Measurements from ENCODE around the gene BNIP5. TPM values are rescaled to one million over a fixed set of nuclear protein-coding genes. Genes with fewer than 3 reads are reported as not detected.

BNIP5 gene
- total RNA-seq, 1 donor from 2014 or later: not detected

DNA sequence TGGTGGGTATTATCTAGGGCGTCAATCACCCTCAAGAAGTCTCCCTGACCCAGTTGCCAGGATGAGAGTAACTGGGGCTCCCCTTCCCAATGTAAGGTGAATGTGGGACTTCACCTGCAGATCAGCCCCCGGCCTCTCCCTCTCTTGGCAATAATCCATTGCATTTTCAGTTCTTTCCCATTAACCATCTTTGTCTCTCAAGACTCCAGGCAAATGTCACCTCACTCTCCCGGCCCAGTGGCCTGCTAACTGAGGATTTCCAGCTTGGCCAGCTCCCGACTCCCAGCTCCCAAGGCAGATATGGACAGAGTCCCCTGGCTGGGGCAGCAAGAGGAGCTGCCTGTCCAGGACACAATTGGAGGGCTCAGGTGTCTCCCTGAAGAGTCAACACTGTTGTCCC lies 43.5 kb upstream of the BNIP5 start:
- no peak overlapping the region for H3K27ac Mint-ChIP-seq (ENCODE audit: unreplicated experiment)
- no peak overlapping the region for H3K4me3 Mint-ChIP-seq (ENCODE audit: unreplicated experiment)
- peaks cover 11% of the 10 kb centered on the region for H3K4me1 Mint-ChIP-seq (ENCODE audit: low read depth)
- H3K9me3 Mint-ChIP-seq (ENCODE audit: low read depth): no peaks in the 10 kb centered on the region
- TF ChIP-seq, protein P1, sequence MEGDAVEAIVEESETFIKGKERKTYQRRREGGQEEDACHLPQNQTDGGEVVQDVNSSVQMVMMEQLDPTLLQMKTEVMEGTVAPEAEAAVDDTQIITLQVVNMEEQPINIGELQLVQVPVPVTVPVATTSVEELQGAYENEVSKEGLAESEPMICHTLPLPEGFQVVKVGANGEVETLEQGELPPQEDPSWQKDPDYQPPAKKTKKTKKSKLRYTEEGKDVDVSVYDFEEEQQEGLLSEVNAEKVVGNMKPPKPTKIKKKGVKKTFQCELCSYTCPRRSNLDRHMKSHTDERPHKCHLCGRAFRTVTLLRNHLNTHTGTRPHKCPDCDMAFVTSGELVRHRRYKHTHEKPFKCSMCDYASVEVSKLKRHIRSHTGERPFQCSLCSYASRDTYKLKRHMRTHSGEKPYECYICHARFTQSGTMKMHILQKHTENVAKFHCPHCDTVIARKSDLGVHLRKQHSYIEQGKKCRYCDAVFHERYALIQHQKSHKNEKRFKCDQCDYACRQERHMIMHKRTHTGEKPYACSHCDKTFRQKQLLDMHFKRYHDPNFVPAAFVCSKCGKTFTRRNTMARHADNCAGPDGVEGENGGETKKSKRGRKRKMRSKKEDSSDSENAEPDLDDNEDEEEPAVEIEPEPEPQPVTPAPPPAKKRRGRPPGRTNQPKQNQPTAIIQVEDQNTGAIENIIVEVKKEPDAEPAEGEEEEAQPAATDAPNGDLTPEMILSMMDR (IDR thresholded peaks at IDR 0.05): no peak
- peaks cover 2% of the 10 kb centered on the region for H3K27me3 Mint-ChIP-seq (ENCODE audit: low read depth)
- no peaks in the 10 kb centered on the region for H3K36me3 Mint-ChIP-seq (ENCODE audit: low read depth)
- no peak for DNase-seq (ENCODE audit: low spot score)

DNA sequence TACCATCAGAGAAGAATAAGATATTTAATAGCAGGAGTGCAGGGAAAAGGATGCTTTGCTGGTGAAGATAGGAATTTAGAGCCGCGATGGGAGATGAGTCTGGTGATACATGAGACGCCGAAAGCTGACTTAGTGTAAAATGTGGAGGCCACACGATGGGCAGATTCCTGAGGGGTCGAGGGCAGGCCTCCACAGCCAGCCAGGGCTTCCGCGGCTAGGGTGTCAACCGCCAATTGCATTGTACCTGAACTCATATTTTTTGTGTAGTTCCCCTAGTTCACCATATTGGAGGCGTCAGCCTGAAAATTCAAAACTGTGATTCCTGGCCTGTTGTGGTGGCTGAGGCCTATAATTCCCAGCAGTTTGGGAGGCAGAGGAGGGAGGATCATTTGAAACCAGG lies 42.2 kb upstream of the BNIP5 start:
- Mint-ChIP-seq H3K36me3 (ENCODE audit: low read depth) (no peaks in the 10 kb centered on the region), H3K9me3 (ENCODE audit: low read depth) (no peaks in the 10 kb centered on the region), H3K27ac (ENCODE audit: unreplicated experiment) (no peak overlapping the region)

DNA sequence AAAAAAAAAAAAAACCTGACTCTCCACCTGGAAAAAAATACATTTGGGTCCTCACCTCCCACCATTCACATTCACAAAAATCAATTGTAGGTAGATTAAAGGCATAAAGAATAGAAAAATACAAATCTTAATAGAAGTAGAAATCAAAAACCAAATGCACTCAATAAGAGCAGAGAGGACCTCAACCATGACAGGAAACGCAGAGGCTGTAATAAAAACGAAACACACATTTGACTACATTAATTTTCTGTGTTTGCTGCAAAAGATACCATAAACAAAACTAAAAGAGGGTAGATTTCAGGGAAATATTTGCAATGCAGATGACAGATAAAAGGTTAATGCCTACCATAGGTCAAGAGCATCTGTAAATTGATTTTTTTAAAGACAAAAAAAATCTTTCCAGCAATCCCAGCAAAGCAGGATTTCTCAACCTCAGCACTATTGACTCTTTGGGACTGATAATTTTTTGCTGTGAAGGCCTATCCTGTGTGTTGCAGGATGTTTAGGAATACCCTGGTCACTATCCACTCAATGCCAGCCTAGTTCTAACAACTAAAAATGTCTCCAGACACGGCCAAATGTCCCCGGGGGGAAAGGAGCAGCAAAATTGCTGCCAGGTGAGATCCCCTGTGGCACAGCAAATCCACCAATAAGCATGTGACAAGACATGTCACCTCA lies 41.7 kb upstream of the BNIP5 start:
- Mint-ChIP-seq H3K9me3 (ENCODE audit: low read depth) (no peaks in the 10 kb centered on the region), H3K36me3 (ENCODE audit: low read depth) (no peaks in the 10 kb centered on the region), H3K27ac (ENCODE audit: unreplicated experiment) (no peak overlapping the region), H3K4me3 (ENCODE audit: unreplicated experiment) (no peak overlapping the region), H3K27me3 (ENCODE audit: low read depth) (peaks cover 5% of the 10 kb centered on the region), H3K4me1 (ENCODE audit: low read depth) (peaks cover 11% of the 10 kb centered on the region)
- TF ChIP-seq, protein P1 (IDR thresholded peaks at IDR 0.05): no peak
- no peak for DNase-seq (ENCODE audit: low spot score)

More for the DNA sequence above, 42.2 kb upstream of the BNIP5 start:
- Mint-ChIP-seq H3K4me3 (ENCODE audit: unreplicated experiment) (no peak overlapping the region), H3K27me3 (ENCODE audit: low read depth) (peaks cover 5% of the 10 kb centered on the region), H3K4me1 (ENCODE audit: low read depth) (peaks cover 11% of the 10 kb centered on the region)
- TF ChIP-seq, protein P1 (IDR thresholded peaks at IDR 0.05): no peak
- no peak for DNase-seq (ENCODE audit: low spot score)

DNA sequence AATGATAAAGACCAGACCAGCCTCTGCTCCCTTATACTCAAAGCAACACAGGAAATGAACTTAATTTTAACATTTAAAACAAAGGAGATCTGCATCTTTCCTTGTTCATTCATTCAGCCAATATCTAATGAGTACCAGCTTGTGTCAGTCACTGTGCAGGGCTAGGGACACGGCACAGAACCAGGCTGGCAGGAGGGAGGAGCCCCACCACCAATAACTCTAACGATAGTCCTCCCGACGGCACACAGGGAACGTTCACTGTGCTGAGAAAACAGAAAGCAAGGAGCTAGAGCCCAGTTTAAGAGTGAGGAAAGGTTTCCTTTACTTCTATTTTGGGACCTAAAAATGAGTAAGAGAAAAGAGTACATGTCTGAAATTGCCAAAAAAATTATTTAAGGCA lies 40.9 kb upstream of the BNIP5 start:
- DNase-seq (ENCODE audit: low spot score): no peak
- H3K27me3 Mint-ChIP-seq (ENCODE audit: low read depth): peaks cover 10% of the 10 kb centered on the region
- H3K27ac Mint-ChIP-seq (ENCODE audit: unreplicated experiment): no peak overlapping the region
- H3K4me3 Mint-ChIP-seq (ENCODE audit: unreplicated experiment): no peak overlapping the region
- H3K4me1 Mint-ChIP-seq (ENCODE audit: low read depth): peaks cover 11% of the 10 kb centered on the region
- H3K9me3 Mint-ChIP-seq (ENCODE audit: low read depth): no peaks in the 10 kb centered on the region
- TF ChIP-seq, protein P1 (IDR thresholded peaks at IDR 0.05): no peak
- no peaks in the 10 kb centered on the region for H3K36me3 Mint-ChIP-seq (ENCODE audit: low read depth)

DNA sequence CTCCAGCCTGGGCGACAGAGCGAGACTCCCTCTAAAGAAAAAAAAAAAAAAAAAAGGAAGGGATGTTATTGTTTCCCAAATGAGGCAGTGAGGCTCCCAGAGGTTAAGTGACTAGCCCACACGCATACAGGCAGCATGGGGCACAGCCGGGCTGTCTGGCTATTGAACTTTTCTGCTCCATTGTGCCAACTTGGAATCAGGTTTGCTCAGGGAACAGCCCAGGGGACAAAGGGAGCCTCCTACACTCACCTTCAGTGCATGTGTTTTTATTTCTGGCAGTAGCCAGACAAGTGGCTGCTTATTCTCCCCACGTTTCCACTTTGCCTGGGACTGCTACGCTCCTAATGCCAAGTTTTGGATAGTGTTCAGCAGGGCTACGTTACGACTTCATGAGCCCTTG lies 40.1 kb upstream of the BNIP5 start:
- H3K4me1 Mint-ChIP-seq (ENCODE audit: low read depth): peaks cover 7% of the 10 kb centered on the region

More for the DNA sequence above, 40.1 kb upstream of the BNIP5 start:
- TF ChIP-seq, protein P1 (IDR thresholded peaks at IDR 0.05): no peak
- H3K36me3 Mint-ChIP-seq (ENCODE audit: low read depth): no peaks in the 10 kb centered on the region
- no peak overlapping the region for H3K4me3 Mint-ChIP-seq (ENCODE audit: unreplicated experiment)
- H3K27ac Mint-ChIP-seq (ENCODE audit: unreplicated experiment): no peak overlapping the region
- no peaks in the 10 kb centered on the region for H3K9me3 Mint-ChIP-seq (ENCODE audit: low read depth)
- peaks cover 13% of the 10 kb centered on the region for H3K27me3 Mint-ChIP-seq (ENCODE audit: low read depth)
- DNase-seq (ENCODE audit: low spot score): no peak
